GM19238 (cell line): ENCODE data around the gene FLOT2.
A peak's percentile ranks its signal among the peaks of the same experiment; 100 is the strongest.
"Not testable (repeated sequence)": the region's sequence is repeated elsewhere in the genome, so short reads cannot be mapped to it uniquely, and the experiment has no call there.

Experiments used
- DNase-seq: peaks from one replicate; pipeline ENCODE4 v3.0.0; 2011; ENCODE audit warnings: low spot score; ENCODE audit not compliant: insufficient read length

FLOT2 gene

GRCh38 chr17:28897769-28898526 is 415 bp upstream of the FLOT2 start:
- DNase-seq = no peak

- DNase-seq = no peak
Measured at GRCh38 chr17:28896491-28896883, 1.0 kb downstream of the FLOT2 start.

GRCh38 chr17:28895794-28896447 is 1.6 kb downstream of the FLOT2 start:
- DNase-seq = no peak

- not testable (repeated sequence) for DNase-seq
Measured at GRCh38 chr17:28893248-28894183, 4.0 kb downstream of the FLOT2 start.

- peak; percentile 55 for DNase-seq
Measured at GRCh38 chr17:28892024-28892423, 5.5 kb downstream of the FLOT2 start.

GRCh38 chr17:28891201-28891600 is 6.3 kb downstream of the FLOT2 start:
- DNase-seq = no peak

- no peak for DNase-seq
Measured at GRCh38 chr17:28889996-28890395, 7.5 kb downstream of the FLOT2 start.

GRCh38 chr17:28888832-28889231 is 8.7 kb downstream of the FLOT2 start:
- no peak for DNase-seq

GRCh38 chr17:28887871-28888471 is 9.6 kb downstream of the FLOT2 start:
- no peak for DNase-seq

GRCh38 chr17:28885951-28886350 is 11.6 kb downstream of the FLOT2 start:
- DNase-seq = no peak

GRCh38 chr17:28885363-28885762 is 12.2 kb downstream of the FLOT2 start:
- DNase-seq = no peak

- DNase-seq = no peak
Measured at GRCh38 chr17:28883967-28884702, 13.4 kb downstream of the FLOT2 start.

- DNase-seq = no peak
Measured at GRCh38 chr17:28882154-28882895, 15.2 kb downstream of the FLOT2 start.

GRCh38 chr17:28881533-28882056 is 15.9 kb downstream of the FLOT2 start:
- no peak for DNase-seq

GRCh38 chr17:28880572-28880945 is 17.0 kb downstream of the FLOT2 start:
- no peak for DNase-seq

GRCh38 chr17:28879886-28880571 is 17.5 kb downstream of the FLOT2 start:
- DNase-seq = no peak

GRCh38 chr17:28878981-28879380 is 18.6 kb downstream of the FLOT2 start:
- peak; percentile 58 for DNase-seq

- DNase-seq = no peak
Measured at GRCh38 chr17:28878158-28878910, 19.2 kb downstream of the FLOT2 start.
